ENCODE results near the gene WWC2.

WWC2 gene

DNA sequence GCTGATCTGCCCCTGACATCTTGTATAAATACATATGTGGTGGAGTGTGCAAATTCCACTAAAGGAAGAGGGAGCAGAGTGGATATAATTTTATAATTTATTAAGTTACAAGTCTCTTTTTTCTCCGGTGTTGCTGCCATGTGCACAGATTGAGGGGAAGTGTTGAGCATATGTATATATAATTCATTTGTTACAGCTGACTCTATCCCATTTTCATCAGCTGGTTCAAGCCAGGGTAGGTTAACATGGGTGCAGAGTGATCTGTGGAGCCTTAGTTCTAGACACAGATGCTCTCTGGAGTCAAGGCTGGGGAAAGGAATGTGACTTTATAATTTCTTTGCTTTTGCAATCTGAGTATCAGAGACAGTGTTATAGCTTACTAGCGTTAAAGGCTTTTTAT lies 103.5 kb downstream of the WWC2 start:
- H3K9ac ChIP-seq (ENCODE audit: insufficient read length, low read depth) = no peak overlapping the region
- no peaks in the 10 kb centered on the region for H3K4me1 ChIP-seq (ENCODE audit: insufficient read depth, insufficient read length)
- TF ChIP-seq ZNF274 (IDR thresholded peaks at IDR 0.05; ENCODE audit: low read depth, low read length) = no peak
- TF ChIP-seq SUZ12 (IDR thresholded peaks at IDR 0.05; ENCODE audit: extremely low read depth, insufficient read depth, insufficient read length) = no peak
- no peak for TF ChIP-seq YY1 (IDR thresholded peaks at IDR 0.05; ENCODE audit: insufficient read depth, insufficient read length)
- no peaks in the 10 kb centered on the region for H3K9me3 ChIP-seq (ENCODE audit: insufficient read depth, low read length)
- DNase-seq (ENCODE audit: low read depth, low spot score) = no peak
- no peak overlapping the region for H3K4me3 ChIP-seq (ENCODE audit: insufficient read length, low read depth)
- no peaks in the 10 kb centered on the region for H3K27me3 ChIP-seq (ENCODE audit: insufficient read depth, insufficient read length)
- H3K36me3 ChIP-seq (ENCODE audit: insufficient read depth, insufficient read length, low read length) = peaks cover 6% of the 10 kb centered on the region

DNA sequence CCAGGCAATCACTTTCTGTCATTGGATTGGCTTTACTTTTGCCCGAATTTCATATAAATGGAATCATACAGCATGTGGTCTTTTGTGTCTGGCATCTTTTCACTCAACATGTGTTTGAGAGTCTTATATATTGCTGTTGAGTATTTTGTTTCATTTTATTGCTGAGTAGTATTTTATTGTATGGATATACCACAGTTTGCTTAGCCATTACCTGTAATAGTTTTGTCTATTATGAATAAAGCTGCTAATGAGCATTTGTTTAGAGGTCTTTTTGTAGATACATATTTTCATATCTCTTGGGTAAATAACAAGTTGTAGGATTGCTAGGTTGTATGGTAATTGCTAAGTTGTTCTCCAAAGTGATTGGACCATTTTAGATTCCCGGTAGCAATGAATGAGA lies 105.7 kb downstream of the WWC2 start:
- Histone ChIP-seq H3K4me1 (ENCODE audit: insufficient read depth, insufficient read length) (no peaks in the 10 kb centered on the region), H3K9me3 (ENCODE audit: insufficient read depth, low read length) (no peaks in the 10 kb centered on the region), H3K36me3 (ENCODE audit: insufficient read depth, insufficient read length, low read length) (peaks cover 23% of the 10 kb centered on the region), H3K27me3 (ENCODE audit: insufficient read depth, insufficient read length) (no peaks in the 10 kb centered on the region), H3K4me3 (ENCODE audit: insufficient read length, low read depth) (no peak overlapping the region), H3K9ac (ENCODE audit: insufficient read length, low read depth) (no peak overlapping the region)
- no peak for TF ChIP-seq YY1 (IDR thresholded peaks at IDR 0.05; ENCODE audit: insufficient read depth, insufficient read length)
- no peak for TF ChIP-seq SUZ12 (IDR thresholded peaks at IDR 0.05; ENCODE audit: extremely low read depth, insufficient read depth, insufficient read length)
- no peak for TF ChIP-seq ZNF274 (IDR thresholded peaks at IDR 0.05; ENCODE audit: low read depth, low read length)
- DNase-seq (ENCODE audit: low read depth, low spot score) = no peak

DNA sequence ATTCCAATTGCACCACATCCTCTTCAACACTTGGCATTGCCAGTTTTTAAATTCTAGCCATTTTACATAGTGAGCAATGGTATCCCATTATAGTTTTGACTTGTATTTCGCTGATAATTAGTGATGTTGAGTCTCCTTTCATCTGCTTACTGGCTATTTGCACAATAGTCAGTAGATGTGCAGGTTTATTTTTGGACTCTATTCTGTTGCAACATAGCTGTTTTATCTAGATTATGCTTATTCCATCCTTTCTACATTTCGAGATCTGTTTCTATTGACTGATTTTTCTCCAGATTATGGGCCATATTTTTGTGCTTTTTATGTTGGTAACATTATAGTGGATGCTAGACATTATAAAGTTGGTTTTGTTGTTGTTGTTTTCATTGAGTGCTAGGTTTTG lies 106.1 kb downstream of the WWC2 start:
- Histone ChIP-seq H3K9ac (ENCODE audit: insufficient read length, low read depth) (no peak overlapping the region), H3K9me3 (ENCODE audit: insufficient read depth, low read length) (no peaks in the 10 kb centered on the region)
- no peak for TF ChIP-seq ZNF274 (IDR thresholded peaks at IDR 0.05; ENCODE audit: low read depth, low read length)

DNA sequence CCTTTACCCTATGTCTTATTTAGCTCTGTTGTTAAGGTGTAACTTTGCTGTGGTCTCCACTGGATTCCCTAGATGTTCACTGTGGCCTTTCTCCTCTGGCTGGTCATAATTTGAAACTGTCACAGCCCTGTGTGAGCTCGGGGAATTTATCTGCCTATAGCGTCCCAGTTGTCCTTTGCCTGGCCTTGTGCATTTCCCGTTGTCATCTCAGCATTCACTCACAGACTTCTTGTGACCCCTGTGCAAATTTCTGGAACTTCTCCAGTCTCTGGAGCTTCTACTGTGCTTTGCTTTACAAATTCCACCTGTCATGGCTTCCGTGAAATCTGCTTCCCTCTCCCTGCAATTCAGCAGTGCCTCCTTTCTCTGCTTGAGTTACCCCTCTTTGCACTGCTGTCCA lies 106.7 kb downstream of the WWC2 start:
- no peaks in the 10 kb centered on the region for H3K27me3 ChIP-seq (ENCODE audit: insufficient read depth, insufficient read length)
- no peak for DNase-seq (ENCODE audit: low read depth, low spot score)
- H3K9ac ChIP-seq (ENCODE audit: insufficient read length, low read depth) = no peak overlapping the region
- no peak for TF ChIP-seq SUZ12 (IDR thresholded peaks at IDR 0.05; ENCODE audit: extremely low read depth, insufficient read depth, insufficient read length)
- no peak for TF ChIP-seq ZNF274 (IDR thresholded peaks at IDR 0.05; ENCODE audit: low read depth, low read length)
- TF ChIP-seq YY1 (IDR thresholded peaks at IDR 0.05; ENCODE audit: insufficient read depth, insufficient read length) = no peak
- peaks cover 32% of the 10 kb centered on the region for H3K36me3 ChIP-seq (ENCODE audit: insufficient read depth, insufficient read length, low read length)
- H3K4me1 ChIP-seq (ENCODE audit: insufficient read depth, insufficient read length) = no peaks in the 10 kb centered on the region
- no peak overlapping the region for H3K4me3 ChIP-seq (ENCODE audit: insufficient read length, low read depth)
- H3K9me3 ChIP-seq (ENCODE audit: insufficient read depth, low read length) = no peaks in the 10 kb centered on the region

More for the DNA sequence above, 106.1 kb downstream of the WWC2 start:
- H3K4me3 ChIP-seq (ENCODE audit: insufficient read length, low read depth) = no peak overlapping the region
- H3K4me1 ChIP-seq (ENCODE audit: insufficient read depth, insufficient read length) = no peaks in the 10 kb centered on the region
- no peak for DNase-seq (ENCODE audit: low read depth, low spot score)
- H3K36me3 ChIP-seq (ENCODE audit: insufficient read depth, insufficient read length, low read length) = peaks cover 27% of the 10 kb centered on the region
- H3K27me3 ChIP-seq (ENCODE audit: insufficient read depth, insufficient read length) = no peaks in the 10 kb centered on the region

DNA sequence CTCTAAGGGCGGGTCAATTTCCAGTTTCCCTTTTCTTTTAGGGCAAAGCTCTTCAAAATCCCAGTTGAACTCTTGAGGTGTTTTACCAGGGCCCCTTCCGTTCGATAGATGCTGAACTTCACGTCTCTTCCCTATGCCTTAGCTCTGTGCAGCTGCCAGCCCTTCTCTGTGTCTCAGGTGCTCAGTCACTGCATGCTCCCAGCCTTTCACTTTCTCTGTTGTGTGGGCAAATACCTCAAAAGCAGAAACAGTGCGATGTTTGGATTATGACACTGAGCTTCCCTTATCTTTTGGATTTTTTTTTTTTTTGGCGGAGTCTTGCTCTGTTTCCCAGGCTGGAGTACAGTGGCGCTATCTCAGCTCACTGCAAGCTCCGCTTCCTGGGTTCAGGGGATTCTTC lies 112.5 kb downstream of the WWC2 start:
- TF ChIP-seq YY1 (IDR thresholded peaks at IDR 0.05; ENCODE audit: insufficient read depth, insufficient read length) = no peak
- Histone ChIP-seq H3K36me3 (ENCODE audit: insufficient read depth, insufficient read length, low read length) (peaks cover 35% of the 10 kb centered on the region), H3K9ac (ENCODE audit: insufficient read length, low read depth) (no peak overlapping the region), H3K9me3 (ENCODE audit: insufficient read depth, low read length) (no peaks in the 10 kb centered on the region), H3K4me3 (ENCODE audit: insufficient read length, low read depth) (no peak overlapping the region), H3K4me1 (ENCODE audit: insufficient read depth, insufficient read length) (no peaks in the 10 kb centered on the region), H3K27me3 (ENCODE audit: insufficient read depth, insufficient read length) (no peaks in the 10 kb centered on the region)
- no peak for DNase-seq (ENCODE audit: low read depth, low spot score)

DNA sequence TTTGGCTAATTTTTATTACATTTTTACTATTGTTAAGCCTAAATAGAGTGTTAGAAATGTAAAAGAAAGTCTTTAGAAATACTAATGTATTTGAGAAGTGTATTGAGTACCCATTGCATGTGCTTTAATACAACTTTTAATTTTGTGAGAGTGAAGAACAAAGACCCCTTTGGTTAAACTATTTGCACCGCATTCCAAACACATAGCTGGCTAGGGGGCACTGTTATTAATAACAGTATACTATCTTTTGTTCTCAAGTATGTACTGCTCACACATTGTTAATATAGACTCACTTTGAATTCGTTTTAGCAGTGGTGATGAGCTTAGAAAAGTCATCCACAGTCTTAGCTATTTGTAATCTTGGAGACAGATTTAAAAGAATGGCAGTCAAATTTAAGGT lies 114.9 kb downstream of the WWC2 start:
- no peak overlapping the region for H3K4me3 ChIP-seq (ENCODE audit: insufficient read length, low read depth)
- no peak for DNase-seq (ENCODE audit: low read depth, low spot score)
- H3K27me3 ChIP-seq (ENCODE audit: insufficient read depth, insufficient read length) = no peaks in the 10 kb centered on the region
- H3K9ac ChIP-seq (ENCODE audit: insufficient read length, low read depth) = no peak overlapping the region
- no peak for TF ChIP-seq SUZ12 (IDR thresholded peaks at IDR 0.05; ENCODE audit: extremely low read depth, insufficient read depth, insufficient read length)
- no peak for TF ChIP-seq ZNF274 (IDR thresholded peaks at IDR 0.05; ENCODE audit: low read depth, low read length)
- TF ChIP-seq YY1 (IDR thresholded peaks at IDR 0.05; ENCODE audit: insufficient read depth, insufficient read length) = no peak
- H3K36me3 ChIP-seq (ENCODE audit: insufficient read depth, insufficient read length, low read length) = peaks cover 26% of the 10 kb centered on the region
- no peaks in the 10 kb centered on the region for H3K4me1 ChIP-seq (ENCODE audit: insufficient read depth, insufficient read length)
- H3K9me3 ChIP-seq (ENCODE audit: insufficient read depth, low read length) = no peaks in the 10 kb centered on the region

DNA sequence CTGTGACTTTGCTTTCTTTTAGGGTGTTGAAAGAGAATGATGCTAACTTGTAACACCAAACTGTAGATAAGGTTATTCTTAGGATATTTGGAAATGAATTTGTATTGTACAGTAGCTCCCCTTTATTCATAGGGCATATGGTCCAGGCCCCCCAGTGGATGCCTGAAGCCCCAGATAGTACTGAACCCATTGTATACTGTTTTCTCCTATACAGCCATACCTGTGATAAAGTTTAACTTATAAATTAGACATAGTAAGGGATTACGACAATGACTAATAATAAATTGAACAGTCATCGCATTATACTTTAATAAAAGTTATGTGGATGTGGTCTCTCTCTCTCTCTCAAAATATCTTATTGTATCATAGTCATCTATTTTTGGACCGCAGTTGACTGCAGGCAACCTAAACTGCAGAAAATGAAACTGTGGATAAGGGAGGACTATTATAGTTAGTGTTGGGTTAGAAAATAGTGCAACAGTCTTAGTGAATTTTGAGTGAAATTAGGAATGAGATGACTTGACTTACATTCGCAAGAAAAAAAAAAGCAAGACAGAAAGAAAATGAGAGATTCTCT lies 115.9 kb downstream of the WWC2 start:
- Histone ChIP-seq H3K4me3 (ENCODE audit: insufficient read length, low read depth) (no peak overlapping the region), H3K27me3 (ENCODE audit: insufficient read depth, insufficient read length) (no peaks in the 10 kb centered on the region), H3K4me1 (ENCODE audit: insufficient read depth, insufficient read length) (no peaks in the 10 kb centered on the region), H3K9ac (ENCODE audit: insufficient read length, low read depth) (no peak overlapping the region), H3K36me3 (ENCODE audit: insufficient read depth, insufficient read length, low read length) (peaks cover 22% of the 10 kb centered on the region), H3K9me3 (ENCODE audit: insufficient read depth, low read length) (no peaks in the 10 kb centered on the region)
- TF ChIP-seq YY1 (IDR thresholded peaks at IDR 0.05; ENCODE audit: insufficient read depth, insufficient read length) (no peak), ZNF274 (IDR thresholded peaks at IDR 0.05; ENCODE audit: low read depth, low read length) (no peak), SUZ12 (IDR thresholded peaks at IDR 0.05; ENCODE audit: extremely low read depth, insufficient read depth, insufficient read length) (no peak)
- DNase-seq (ENCODE audit: low read depth, low spot score) = no peak

DNA sequence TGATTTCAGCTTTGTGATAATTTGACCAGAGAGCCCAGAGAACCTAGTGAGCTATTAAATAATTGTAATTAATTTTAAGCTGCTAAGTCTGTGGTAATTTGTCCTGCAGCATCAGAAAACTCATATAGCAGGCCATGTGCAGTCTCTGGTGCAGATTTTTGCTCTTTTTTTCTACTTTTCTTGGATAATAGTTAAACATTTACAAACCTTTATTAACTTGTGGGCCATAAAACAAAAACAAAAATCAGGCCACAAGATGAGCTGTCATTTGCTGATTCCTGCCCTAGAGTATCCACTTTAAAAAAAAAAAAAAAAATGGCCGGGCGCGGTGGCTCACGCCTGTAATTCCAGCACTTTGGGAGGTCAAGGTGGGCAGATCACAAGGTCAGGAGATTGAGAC lies 121.2 kb downstream of the WWC2 start:
- H3K27me3 ChIP-seq (ENCODE audit: insufficient read depth, insufficient read length) = no peaks in the 10 kb centered on the region
- H3K9ac ChIP-seq (ENCODE audit: insufficient read length, low read depth) = no peak overlapping the region
- H3K4me1 ChIP-seq (ENCODE audit: insufficient read depth, insufficient read length) = no peaks in the 10 kb centered on the region
- H3K4me3 ChIP-seq (ENCODE audit: insufficient read length, low read depth) = no peak overlapping the region
- TF ChIP-seq YY1 (IDR thresholded peaks at IDR 0.05; ENCODE audit: insufficient read depth, insufficient read length) (no peak), SUZ12 (IDR thresholded peaks at IDR 0.05; ENCODE audit: extremely low read depth, insufficient read depth, insufficient read length) (no peak)
- peaks cover 15% of the 10 kb centered on the region for H3K36me3 ChIP-seq (ENCODE audit: insufficient read depth, insufficient read length, low read length)
- DNase-seq (ENCODE audit: low read depth, low spot score) = no peak
- H3K9me3 ChIP-seq (ENCODE audit: insufficient read depth, low read length) = no peaks in the 10 kb centered on the region
